T-helper 22 cell (primary cell): ENCODE data around the gene ABCB11.

ENCODE experiments used
- DNase-seq: peaks from one replicate; pipeline ENCODE4 v3.0.0-alpha.2; 2020; ENCODE audit warnings: low read depth

ABCB11 gene

DNA sequence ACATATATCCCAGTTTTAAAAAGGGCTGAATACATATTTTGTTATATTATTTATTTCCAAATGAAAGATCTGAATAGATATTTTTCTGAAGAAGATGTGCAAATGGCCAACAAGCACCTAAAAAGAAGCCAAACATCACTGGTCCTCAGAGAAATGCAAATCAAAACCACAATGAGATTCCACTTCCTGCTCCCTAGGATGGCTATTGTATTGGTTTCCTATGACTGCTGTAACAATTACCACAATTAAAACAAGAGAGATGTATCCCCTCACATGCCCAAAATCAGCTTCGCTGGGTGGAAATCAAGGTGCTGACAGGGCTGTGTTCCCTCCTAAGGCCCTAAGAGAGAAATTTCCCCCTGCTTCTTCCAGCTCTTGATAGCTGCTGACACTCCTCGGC, 23.2 kb downstream of the ABCB11 start:
- DNase-seq: no peak

DNA sequence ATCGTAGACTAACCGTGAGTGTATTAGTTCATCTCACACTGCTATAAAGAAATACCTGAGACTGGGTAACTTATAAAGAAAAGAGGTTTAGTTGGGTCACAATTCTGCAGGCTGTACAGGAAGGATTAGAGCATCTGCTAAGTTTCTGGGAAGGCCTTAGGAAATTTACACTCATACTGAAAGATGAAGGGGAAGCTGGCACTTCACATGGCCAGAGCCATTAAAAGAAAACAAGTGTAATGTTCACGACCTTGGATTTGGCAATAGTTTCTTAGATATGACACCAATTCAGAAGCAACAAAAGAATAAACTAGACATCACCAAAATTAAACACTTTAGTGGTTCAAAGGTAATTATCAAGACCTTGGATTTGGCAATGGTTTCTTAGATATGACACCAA, 23.8 kb downstream of the ABCB11 start:
- no peak for DNase-seq

DNA sequence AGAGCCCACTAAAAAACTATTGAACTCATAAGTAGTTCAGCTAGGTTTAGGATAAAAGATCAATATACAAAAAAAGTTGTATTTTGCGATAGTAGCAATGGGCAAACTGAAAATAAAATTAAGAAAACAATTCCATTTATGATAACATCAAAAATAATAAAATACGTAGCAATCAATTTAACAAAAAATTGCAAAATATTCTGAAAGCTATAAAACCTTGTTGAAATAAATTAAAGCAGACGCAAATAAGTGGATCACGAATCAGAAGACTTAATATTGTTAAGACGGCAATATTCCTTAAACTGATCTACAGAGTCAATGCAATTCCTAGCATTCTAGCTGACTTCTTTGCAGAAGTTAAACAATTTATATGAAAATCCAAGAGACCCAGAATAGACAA, 24.5 kb downstream of the ABCB11 start:
- DNase-seq: no peak

DNA sequence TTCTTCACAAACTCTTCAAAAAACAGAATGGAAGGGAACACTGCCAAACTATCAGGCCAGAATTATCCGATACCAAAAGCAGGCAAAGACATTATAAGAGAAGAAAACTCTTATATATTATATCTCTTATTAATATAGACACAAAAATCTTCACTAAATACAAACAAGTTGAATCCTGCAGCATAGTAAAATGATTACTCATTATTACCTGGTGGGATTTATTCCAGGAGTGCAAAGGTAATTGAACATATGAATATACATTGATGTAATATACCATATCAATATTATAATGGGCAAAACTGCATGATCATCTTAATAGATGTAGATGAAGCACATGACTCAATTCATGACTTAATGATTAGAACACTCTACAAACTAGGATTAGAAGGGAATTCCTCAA, 25.1 kb downstream of the ABCB11 start:
- DNase-seq: no peak

DNA sequence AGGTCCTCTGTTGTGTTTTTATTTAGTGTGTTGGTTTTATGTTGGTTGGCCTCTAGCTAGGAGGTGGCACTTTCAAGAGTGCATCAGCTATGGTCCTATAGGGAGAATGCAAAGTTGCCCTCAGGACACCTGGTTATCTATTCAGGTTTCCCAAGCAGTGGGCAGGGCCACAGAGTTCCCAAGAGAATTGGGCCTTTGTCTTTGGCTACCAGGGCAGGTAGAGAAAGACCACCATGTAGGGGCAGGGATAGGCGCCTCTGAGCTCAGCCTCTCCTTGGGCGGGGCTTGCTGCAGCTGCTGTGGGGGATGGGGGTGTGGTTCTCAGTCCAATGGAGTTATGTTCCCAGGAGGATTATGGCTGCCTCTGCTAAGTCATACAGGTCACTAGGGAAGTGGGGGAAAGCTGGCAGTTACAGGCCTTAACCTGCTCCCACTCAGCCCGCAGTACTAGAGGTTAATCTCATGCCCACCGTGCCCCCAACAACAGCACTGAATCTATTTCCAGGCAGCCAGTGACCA, 26.0 kb downstream of the ABCB11 start:
- no peak for DNase-seq

DNA sequence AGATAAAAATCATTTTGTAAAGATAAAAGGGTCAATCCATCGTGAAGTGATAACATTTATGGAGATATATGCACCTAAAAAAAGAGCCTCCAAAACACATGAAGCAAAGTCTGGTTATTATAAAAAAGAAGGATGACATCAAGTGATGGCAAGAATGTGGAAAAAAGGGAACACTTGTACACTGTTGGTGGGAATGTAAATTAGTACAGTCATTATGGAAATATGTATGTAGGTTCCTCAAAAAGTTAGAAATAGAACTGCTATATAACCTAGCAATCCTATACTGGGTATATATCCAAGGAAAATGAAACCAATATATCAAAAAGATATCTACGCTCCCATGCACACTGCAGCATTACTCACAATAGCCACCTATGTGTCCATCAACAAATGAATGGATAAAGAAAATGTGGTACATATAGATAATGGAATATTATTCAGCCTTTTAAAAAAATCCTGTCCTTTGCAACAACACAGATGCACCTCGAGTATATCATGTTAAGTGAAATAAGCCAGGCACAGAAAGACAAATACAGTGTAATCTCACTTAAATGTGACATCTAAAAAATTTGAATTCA, 28.9 kb downstream of the ABCB11 start:
- DNase-seq: no peak

DNA sequence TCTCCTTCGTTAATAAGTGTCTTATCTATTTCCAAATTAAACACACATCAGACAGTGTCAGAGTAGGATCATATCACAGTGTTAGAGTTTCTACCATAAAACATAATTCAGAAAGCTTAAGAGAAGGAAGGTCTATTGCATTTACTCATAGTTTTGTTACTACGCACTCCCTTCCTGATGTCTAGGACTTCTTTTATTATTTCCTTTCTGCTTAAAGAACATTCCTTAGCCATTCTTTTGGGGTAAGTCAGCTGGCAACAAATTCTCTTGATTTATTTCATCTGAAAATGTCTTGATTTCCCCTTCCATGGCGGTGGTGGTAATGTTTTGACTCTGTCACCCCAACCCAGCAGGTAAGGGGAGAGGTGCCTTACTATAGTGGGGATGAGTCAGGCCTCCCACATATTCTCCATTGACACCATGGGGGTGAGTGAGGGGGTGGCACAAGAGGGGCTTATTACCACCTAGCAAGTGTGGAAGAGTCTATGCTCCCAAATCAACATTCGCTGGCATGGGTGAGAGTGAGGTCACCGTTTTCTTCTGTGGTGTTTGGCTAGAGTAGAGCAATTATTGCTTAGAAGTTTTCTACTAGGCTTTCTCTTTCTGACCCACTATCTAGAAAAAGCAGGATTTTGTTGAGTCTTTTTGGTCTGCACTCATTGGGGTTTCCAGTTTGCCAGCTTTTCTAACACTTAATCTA, 29.9 kb downstream of the ABCB11 start:
- no peak for DNase-seq

DNA sequence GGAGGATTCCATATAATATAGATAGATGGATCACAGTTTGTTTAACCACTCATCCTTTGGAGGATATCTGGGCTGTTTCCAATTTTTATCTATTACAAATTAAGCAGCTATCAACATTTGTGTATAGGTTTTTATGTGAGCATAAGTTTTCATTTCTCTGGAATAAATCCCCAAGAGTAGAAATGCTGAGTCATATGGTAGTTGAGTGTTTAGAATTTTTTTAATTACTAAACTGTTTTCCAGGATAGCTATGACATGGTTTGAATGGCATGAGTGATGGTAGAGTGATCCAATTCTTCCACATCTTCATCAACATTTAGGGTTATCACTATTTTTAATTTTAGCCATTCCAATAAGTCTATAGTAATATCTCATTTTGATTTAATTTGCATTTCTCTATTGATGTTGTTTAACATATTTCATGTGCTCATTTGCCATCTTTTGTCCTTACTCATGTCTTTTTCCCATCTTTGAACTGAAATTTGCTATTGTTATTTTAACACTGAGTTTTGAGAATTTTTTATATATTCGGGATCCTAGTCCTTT, 31.4 kb downstream of the ABCB11 start:
- DNase-seq: no peak

DNA sequence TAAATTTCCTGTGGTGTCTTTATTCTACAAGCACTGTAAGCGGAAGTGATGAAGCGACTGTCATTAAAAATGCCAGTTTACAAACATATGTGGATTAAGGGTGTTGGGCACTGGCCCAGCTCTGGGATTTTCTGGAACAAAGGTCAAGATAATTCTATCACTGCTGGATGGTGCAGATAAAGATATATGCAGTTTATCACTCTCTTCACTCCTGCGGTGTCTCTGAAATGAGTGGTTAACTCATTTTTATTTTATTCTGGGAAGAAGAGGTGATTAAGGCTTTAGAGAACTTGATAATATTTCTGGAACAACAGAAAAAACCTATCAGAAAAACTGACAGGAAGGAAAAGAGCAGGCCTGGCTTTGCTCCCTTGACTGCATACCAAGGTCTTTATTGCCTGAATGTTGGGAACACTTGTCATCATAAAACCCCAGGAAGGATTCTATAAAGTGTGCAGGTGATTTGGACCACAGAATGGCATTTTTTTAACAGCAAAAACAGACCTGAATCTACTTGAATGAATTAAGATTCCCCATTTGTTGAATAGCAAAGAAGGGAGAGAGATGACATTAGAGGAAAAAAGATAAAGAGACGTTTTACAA, 32.4 kb downstream of the ABCB11 start:
- no peak for DNase-seq

DNA sequence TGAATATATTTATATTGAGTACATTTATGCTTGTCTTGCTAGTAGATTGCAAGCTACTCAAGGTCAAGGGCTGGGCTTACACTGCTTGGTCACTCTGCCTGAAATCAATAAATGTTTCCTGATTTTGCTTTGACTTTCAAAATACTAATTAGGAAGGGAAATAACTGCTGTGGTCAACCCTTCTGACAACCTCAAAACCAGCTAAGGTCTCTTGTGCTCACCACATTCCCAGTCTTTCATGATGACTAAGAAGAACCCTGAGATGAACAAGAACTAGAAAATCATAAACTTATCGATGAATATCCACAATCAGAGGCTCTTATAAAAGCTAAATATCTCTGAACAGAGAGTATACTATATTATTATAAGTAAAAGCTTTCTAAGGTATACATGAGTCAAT, 33.3 kb downstream of the ABCB11 start:
- no peak for DNase-seq

DNA sequence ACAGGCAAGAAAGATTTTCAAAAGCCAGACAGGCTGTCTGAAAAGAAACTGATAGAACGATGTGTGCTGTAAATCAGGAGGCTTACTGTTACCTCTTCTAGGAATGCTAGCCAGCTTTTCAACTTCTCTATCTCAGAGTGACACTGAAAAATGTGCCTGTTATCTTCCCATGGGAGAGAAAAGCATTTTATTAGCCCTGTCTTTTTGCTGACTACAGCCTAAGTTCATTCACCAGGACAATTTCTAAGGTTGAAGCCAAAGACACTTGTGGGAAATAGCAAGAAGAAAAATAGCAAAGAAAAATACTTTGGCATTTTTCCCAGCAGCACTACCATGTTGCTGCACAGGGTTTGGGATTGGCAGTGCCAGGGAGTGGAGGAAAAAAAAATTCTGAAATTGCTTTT, 34.0 kb downstream of the ABCB11 start:
- DNase-seq: no peak

DNA sequence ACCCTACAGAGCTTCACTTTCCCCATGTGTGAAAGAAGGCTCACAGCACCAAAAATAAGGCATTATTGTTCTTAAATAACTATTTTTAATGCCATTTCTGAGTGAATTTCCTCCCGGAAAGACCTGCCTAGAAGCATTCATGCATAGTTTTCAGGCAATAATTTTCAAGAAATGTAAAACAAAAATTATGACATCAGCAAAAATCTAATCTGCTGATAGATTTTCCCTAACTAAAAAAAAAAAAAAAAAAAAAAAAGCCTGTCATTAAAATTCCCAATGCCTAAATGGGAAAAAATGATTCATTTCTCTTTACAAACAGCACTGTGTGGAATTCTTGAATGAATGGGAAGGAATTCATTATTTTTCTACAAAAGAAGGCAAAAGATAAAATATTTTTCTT, 35.4 kb downstream of the ABCB11 start:
- no peak for DNase-seq

DNA sequence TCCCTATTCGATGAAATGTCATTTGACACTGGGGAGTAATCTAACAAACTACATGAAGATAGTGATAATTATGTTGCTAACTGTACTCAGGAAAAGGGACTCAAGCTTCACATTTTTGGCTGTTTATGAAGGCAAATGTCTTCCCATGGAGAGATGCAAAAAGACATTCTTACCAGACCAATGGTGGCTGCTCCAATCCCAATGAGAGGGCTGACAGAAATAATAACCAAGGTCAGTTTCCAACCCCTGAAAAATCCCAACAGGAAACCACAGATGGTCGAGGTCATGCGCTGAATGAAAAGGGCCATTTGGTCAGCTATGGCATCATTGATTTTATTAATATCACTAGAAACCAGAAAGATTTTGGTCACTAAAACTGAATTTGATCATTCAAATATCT, 37.6 kb downstream of the ABCB11 start:
- DNase-seq: no peak

DNA sequence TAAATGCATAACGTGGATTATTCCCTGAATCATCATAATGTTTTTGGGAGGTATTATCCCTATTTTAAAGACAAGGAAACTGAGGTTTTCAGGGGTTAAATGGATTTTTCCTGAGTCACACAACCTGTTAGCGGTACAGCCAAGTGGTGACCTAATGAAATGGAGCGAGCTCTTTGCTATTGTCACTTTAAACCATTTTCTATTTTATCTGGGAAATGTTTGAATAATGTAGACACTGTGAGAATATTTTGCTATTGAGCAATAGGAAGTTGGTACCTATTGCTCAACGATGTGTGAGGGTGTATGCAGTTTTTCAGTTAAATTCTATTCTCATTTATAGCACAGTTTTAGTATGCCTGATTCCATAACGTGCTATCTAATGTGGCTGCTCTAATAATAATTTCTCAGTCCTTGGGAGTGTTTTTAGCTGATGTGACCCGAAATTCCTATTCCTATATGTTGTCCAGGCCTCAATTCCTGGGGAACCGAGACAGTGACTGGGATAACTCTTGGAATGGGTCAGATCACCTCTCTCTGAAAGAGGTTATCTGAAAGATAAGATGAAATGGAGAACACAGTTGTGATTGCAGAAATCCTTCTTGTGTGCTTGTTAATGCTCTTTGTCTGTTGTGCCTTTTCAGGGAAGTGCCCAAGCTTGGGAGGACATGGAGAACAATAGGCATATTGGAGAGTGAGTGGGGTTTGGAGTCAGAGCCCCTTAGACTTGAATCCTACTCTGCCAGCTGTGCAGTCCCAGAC, 38.4 kb downstream of the ABCB11 start:
- DNase-seq: no peak

DNA sequence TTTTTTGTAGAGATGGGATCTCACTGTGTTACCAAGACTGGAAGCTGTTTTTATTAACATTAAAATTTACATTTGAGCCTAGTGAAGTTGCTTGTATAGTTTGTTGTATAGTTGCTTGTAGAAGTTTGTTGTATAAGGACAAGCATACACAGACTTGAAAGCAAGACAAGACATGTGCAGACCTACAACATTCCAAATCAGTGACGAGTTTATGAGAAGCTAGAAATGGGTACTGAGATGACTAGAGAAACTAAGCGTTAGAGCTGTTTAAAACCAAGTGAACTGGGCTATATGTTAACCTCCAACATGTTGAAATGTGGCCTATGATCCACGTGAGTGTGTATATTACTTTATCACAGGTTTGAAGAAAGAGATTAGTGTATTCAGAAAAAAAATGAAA, 39.1 kb downstream of the ABCB11 start:
- no peak for DNase-seq

DNA sequence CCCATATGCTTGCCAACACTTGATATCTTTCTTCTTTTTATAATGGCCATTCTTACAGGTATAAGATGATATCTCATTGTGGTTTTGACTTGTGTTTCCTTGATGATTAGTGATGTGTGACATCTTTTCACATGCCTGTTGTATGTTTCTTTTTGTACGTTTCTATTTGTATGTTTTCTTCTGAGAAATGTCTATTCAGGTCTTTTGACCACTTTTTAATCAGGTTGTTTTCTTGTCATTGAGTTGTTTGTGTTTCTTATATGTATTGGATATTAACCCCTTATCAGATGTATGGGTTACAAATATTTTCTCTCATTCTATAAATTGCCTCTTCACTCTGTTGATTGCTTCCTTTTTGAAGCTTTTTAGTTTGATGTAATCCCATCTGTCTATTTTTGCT, 42.4 kb downstream of the ABCB11 start:
- DNase-seq: no peak

DNA sequence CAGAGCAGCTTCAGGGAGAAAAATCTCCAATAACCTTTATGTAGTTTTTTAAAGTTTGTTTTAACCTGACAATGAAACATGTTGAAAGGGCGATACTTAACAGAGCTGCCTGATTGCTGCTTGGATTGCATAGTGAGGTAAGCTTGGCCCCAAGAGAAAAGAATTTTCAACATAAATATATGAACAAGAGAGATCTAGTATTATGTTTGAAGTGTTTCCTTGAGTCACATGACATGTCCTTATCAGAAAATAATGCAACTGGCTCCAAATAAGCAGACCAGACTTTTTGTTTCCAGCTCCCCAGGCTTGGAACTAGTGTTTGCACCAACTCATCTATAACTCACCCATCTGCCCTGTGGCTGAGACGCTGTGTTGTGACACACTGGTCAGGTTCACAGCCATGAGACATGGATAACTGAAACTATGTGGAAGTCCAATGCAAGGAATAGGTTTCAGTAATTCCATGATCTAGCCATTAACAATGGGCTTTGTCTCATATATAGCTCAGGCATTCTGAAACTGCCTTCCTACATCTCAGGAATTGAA, 44.7 kb downstream of the ABCB11 start:
- DNase-seq: no peak

DNA sequence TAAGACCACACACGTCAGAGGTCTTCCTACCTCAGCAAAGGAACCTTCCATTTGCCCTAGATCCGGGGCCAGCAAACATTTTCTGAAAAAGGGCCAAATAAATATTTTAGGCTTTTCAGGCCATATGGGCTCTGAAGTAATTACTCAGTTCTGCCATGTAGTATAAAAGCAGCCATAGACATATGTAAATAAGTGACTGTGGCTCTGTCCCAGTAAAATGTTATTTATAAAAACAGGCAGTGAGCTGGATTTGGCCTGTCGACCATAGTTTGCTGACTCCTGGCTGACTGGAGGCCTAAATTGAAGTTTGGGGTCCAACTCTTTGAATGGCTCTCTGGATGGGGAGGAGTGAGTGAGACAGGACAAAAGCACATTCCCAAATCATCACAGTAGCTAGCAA, 49.5 kb downstream of the ABCB11 start:
- DNase-seq: no peak

DNA sequence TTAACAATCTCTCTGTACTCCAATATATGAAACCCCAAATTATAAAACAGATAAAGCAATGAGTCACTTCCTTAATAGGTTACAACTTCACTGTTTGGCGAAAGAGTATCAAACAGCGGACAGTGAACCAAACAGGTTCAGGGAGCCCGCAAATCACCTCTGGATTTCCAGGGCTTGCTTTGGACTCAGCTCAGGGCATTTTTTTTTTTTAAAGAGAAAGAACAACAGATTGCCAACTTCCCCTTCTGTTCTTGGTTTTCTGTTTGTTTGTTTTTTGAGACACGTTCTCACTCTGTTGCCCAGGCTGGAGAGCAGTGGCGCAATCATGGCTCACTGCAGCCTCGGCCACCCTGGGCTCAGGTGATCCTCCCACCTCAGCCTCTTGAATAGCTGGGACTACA, 52.7 kb downstream of the ABCB11 start:
- no peak for DNase-seq

DNA sequence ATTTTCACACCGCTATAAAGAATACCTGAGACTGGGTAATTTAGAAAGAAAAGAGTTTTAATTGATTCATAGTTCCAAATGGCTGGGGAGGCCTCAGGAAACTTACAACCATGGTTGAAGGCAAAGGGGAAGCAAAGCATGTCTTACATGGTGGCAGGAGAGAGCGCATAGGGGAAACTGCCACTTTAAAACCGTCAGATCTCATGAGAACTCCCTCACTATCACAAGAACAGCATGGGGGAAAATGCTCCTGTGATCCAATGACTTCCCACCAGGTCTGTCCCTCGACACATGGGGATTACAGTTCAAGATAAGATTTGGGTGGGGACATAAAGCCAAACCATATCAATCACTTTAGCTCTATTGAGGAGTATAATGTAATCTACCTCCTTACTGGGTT, 53.5 kb downstream of the ABCB11 start:
- no peak for DNase-seq

DNA sequence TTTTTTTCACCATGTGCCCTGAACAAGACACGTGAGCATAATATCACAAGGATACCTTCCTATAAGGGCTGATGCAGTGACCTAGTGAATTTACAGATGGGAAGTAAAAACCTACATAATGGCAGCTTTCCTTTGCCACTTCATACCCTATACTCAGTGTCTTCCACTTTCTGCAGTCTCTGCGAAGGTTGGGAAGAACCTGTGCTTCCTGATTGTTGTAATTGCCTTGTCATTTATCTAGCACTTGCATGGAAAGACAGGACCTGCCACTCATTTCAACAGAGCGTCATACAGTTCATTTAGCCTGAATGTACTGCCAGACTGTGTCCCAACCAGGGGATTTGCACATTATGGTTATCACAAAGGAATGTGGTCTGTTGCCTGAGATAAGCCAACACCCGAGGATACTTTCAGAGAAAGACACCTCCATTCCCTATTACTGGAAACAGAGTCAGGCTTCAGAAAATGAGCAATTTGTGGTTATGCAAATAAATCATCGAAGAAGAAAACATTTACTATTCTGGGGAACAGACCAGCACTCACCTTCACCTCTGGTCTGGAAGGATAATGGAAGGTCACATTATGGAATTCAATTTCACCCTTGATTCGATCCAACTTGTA, 55.0 kb downstream of the ABCB11 start:
- no peak for DNase-seq

DNA sequence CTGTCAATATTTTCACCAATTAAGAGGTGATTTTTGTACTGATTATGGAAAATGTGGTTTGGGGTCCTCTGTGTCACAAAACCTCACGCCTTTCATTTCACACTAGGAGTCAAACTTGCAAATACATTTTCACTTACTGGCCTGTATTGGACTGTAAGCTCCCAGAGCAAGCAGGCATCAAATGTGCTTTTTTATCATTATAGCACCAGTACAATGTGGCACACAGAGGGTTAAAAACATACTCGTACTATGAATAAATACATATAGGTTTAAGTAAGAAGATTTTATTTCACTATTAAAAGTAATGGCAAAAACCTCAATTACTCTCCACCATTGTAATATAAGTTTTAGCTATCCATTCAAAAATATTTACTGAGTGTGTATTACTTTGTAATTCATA, 56.7 kb downstream of the ABCB11 start:
- no peak for DNase-seq
